ENCODE measurements around the gene LEUTX.

LEUTX gene

DNA sequence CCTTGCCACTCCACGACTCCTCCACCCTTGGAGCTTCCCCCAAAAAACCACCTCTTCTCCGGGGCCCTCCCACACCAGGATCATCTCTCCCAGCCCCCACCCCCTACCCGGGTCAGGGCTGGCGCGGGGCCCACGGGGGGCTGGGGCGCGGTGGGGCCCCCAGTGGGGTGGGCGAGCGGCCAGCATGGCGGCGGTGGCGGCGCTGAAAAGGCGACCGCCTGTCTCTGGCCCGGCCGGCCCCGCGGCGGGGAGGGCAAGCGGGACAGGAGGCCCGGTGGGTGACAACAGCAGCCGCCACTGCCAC, 54.5 kb downstream of the LEUTX start:
- Histone ChIP-seq H3K4me3 (replicated peaks; ENCODE audit: low read depth, low read length) (peak overlapping the region; percentile 81), H3K27me3 (replicated peaks; ENCODE audit: control insufficient read depth, insufficient read depth, low read length) (no peaks in the 10 kb centered on the region), H3K36me3 (ENCODE audit: control insufficient read depth, insufficient read depth, low read length) (peaks cover 21% of the 10 kb centered on the region)
- no peak for DNase-seq (ENCODE audit: extremely low read depth, insufficient read length)
- no peak for TF ChIP-seq CTCF (IDR thresholded peaks at IDR 0.05; ENCODE audit: insufficient read depth, low read length, poor library complexity, severe bottlenecking)

DNA sequence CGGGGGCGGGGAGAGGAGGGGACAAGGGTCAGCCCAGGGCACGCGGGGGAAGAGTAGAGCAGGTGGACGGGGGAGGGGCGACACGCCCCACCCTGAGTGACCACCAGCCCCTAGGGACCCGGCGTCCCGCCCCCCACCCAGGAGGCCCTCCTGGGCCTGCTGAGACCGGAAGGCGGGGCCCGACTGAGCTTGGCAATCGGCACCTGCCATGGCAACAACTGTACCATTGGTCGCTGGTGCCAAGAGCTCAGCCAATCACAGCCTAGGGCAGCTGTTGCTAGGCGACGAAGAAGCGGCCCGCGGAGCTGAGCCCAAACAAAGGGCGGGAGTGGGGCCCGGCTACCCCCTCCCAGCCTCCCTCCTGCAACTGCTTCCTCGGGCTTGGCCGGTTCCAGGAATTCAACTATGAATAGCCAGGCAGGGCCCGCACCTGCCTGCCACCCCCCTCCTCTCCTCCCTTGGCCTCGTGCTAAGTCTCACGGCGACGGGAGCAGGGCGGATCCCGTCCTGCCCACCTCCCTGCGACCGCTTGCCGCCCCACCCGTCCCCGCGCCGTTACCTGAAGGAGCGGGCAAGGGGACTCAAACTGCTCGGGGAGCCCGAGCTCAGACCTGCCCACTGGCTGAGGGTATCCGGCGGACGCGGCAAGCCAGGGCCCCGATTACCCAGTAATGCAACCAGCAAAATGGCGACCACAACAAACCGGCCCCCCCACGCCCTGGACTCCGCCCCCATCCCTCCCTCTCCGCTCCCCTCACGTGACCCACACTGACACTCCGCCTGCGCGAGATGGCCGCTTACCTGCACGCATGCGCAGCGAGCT, 55.0 kb downstream of the LEUTX start, which contains the start of gene DYRK1B:
TSS of gene DYRK1B (minus strand) at position 699 of the 823 bp plus-strand sequence. CDS start 2,295 bp downstream, outside the sequence.
- no peaks in the 10 kb centered on the region for H3K27me3 ChIP-seq (replicated peaks; ENCODE audit: control insufficient read depth, insufficient read depth, low read length)
- TF ChIP-seq CTCF (IDR thresholded peaks at IDR 0.05; ENCODE audit: insufficient read depth, low read length, poor library complexity, severe bottlenecking) = no peak
- H3K36me3 ChIP-seq (ENCODE audit: control insufficient read depth, insufficient read depth, low read length) = peaks cover 24% of the 10 kb centered on the region
- DNase-seq (ENCODE audit: extremely low read depth, insufficient read length) = peak; percentile 95
- peak within 1 kb of the TSS; percentile 81 for H3K4me3 ChIP-seq (replicated peaks; ENCODE audit: low read depth, low read length)

DNA sequence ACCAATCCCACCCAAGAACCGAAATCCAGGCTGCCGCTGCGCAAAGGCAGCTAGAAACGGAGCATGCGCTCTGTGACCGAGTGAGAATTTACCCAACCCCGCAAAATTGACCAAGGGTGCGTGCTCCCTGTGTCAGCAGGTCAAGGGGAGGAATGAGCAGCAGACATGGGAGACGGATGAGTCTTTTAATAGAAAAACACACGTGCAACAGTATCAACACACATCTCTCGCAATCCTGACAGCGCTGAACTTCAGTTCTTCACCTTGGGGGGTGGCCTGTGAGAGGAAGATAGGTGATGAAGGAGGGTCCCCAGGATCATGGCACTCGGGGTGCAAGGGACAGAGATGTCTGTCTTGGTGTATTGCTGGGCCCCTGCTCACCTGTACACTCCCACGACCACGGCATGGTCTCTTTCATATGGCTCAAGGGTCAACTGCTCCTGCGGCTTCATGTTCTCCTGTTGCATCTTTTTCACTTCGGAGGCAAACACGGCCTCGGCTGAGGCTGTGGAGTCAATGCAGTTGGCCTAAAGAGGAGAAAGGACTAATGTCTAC, 55.7 kb downstream of the LEUTX start:
- no peak for DNase-seq (ENCODE audit: extremely low read depth, insufficient read length)
- H3K36me3 ChIP-seq (ENCODE audit: control insufficient read depth, insufficient read depth, low read length) = peaks cover 31% of the 10 kb centered on the region
- no peaks in the 10 kb centered on the region for H3K27me3 ChIP-seq (replicated peaks; ENCODE audit: control insufficient read depth, insufficient read depth, low read length)
- TF ChIP-seq CTCF (IDR thresholded peaks at IDR 0.05; ENCODE audit: insufficient read depth, low read length, poor library complexity, severe bottlenecking) = no peak
- no peak overlapping the region for H3K4me3 ChIP-seq (replicated peaks; ENCODE audit: low read depth, low read length)
